ENCODE measurements around the gene STK24. TPM values are rescaled to one million over a fixed set of nuclear protein-coding genes. Genes with fewer than 3 reads are reported as not detected.

The STK24 gene
- total RNA-seq, 5 donors from 2014 or later (not counting 1 experiment from before 2014, with no cell fraction given), result 92.1 to 143 (median 113) TPM

GRCh38 chr13:98487016-98487415, 89.9 kb downstream of the STK24 start:
- Histone ChIP-seq H3K36me3 (ENCODE audit: control insufficient read depth in 2 of 2, extremely low read depth in 1 of 2, insufficient read depth in 1 of 2, low read length in 1 of 2) (peaks cover 0 to 2% of the 10 kb centered on the region in 2 donors), H3K4me1 (ENCODE audit: control insufficient read depth in 1 of 2, extremely low read depth in 1 of 2, insufficient read depth in 2 of 2, low read length in 2 of 2) (peaks cover 13 to 63% of the 10 kb centered on the region in 2 experiments), H3K27me3 (replicated peaks in 1 of 2; ENCODE audit: control insufficient read depth in 2 of 2, extremely low read depth in 1 of 2, insufficient read depth in 2 of 2, low read length in 1 of 2) (no peaks in the 10 kb centered on the region), H3K4me3 (ENCODE audit: control insufficient read depth in 1 of 2, extremely low read depth in 1 of 2, low read length in 1 of 2) (no peak overlapping the region), H3K9me3 (no peaks in the 10 kb centered on the region), H3K27ac (ENCODE audit: low read length) (no peak overlapping the region)
- WGBS (ENCODE audit: insufficient coverage), result 90% methylated on average over 3 of the region's 5 CpGs
- H3K27me3 Mint-ChIP-seq, result no peaks in the 10 kb centered on the region
- ChIA-PET POLR2A (no interaction called here), CTCF (interaction anchor here in 1 of 2 donors (0.6 kb wide), 1 partner anchor 81 kb away, joined by 4 read pairs; no protein-coding TSS in a partner anchor)
- H3K4me1 Mint-ChIP-seq, result peaks cover 78 to 98% (median 96%) of the 10 kb centered on the region in 3 donors
- H3K9me3 Mint-ChIP-seq, result no peaks in the 10 kb centered on the region
- ATAC-seq (replicated peaks in 1 of 4) (no peak), DNase-seq (no peak)
- H3K4me3 Mint-ChIP-seq, result no peak overlapping the region
- H3K27ac Mint-ChIP-seq, result peak overlapping the region; percentile 72 to 77
- peaks cover 10% of the 10 kb centered on the region for H3K36me3 Mint-ChIP-seq

GRCh38 chr13:98486412-98486811, 90.5 kb downstream of the STK24 start:
- ATAC-seq (replicated peaks in 1 of 4) (no peak), DNase-seq (no peak)
- Histone ChIP-seq H3K27ac (ENCODE audit: low read length) (no peak overlapping the region), H3K9me3 (no peaks in the 10 kb centered on the region), H3K4me3 (ENCODE audit: control insufficient read depth in 1 of 2, extremely low read depth in 1 of 2, low read length in 1 of 2) (no peak overlapping the region), H3K36me3 (ENCODE audit: control insufficient read depth in 2 of 2, extremely low read depth in 1 of 2, insufficient read depth in 1 of 2, low read length in 1 of 2) (peaks cover 0 to 5% of the 10 kb centered on the region in 2 donors), H3K4me1 (ENCODE audit: control insufficient read depth in 1 of 2, extremely low read depth in 1 of 2, insufficient read depth in 2 of 2, low read length in 2 of 2) (peaks cover 13 to 68% of the 10 kb centered on the region in 2 experiments), H3K27me3 (replicated peaks in 1 of 2; ENCODE audit: control insufficient read depth in 2 of 2, extremely low read depth in 1 of 2, insufficient read depth in 2 of 2, low read length in 1 of 2) (no peaks in the 10 kb centered on the region)
- peak overlapping the region; percentile 77 to 96 for H3K27ac Mint-ChIP-seq
- ChIA-PET CTCF (no interaction called here), POLR2A (no interaction called here)
- H3K4me3 Mint-ChIP-seq, result no peak overlapping the region
- H3K4me1 Mint-ChIP-seq, result peaks cover 79 to 99% (median 98%) of the 10 kb centered on the region in 3 donors
- H3K9me3 Mint-ChIP-seq, result no peaks in the 10 kb centered on the region
- WGBS (ENCODE audit: insufficient coverage), result 90% methylated on average over 8 of the region's 8 CpGs
- H3K27me3 Mint-ChIP-seq, result no peaks in the 10 kb centered on the region
- peaks cover 11% of the 10 kb centered on the region for H3K36me3 Mint-ChIP-seq

GRCh38 chr13:98485561-98485960, 91.3 kb downstream of the STK24 start:
- no peak for ATAC-seq (replicated peaks in 1 of 4)
- WGBS (ENCODE audit: insufficient coverage), result 94% methylated on average over 10 of the region's 11 CpGs
- H3K4me3 ChIP-seq (ENCODE audit: control insufficient read depth in 1 of 2, extremely low read depth in 1 of 2, low read length in 1 of 2), result no peak overlapping the region

GRCh38 chr13:98484289-98485219, 92.4 kb downstream of the STK24 start:
- H3K36me3 ChIP-seq (ENCODE audit: control insufficient read depth in 2 of 2, extremely low read depth in 1 of 2, insufficient read depth in 1 of 2, low read length in 1 of 2), result peaks cover 0 to 10% of the 10 kb centered on the region in 2 donors
- WGBS (ENCODE audit: insufficient coverage), result 69% methylated on average over 14 of the region's 21 CpGs
- H3K9me3 Mint-ChIP-seq, result no peaks in the 10 kb centered on the region
- peak; percentile 66 to 81 (median 71) for ATAC-seq (replicated peaks in 1 of 4)
- H3K27ac Mint-ChIP-seq, result peak overlapping the region; percentile 87 to 96
- no peaks in the 10 kb centered on the region for H3K27me3 Mint-ChIP-seq
- ChIA-PET CTCF (interaction anchor here in 1 of 2 donors (0.9 to 1.2 kb wide), 3 partner anchors 15 to 79 kb away, joined by 3 read pairs; no protein-coding TSS in a partner anchor), POLR2A (no interaction called here)
- H3K4me1 Mint-ChIP-seq, result peaks cover 75 to 93% (median 90%) of the 10 kb centered on the region in 3 donors
- H3K36me3 Mint-ChIP-seq, result peaks cover 12% of the 10 kb centered on the region
- no peak overlapping the region for H3K4me3 ChIP-seq (ENCODE audit: control insufficient read depth in 1 of 2, extremely low read depth in 1 of 2, low read length in 1 of 2)
- H3K4me3 Mint-ChIP-seq, result peak overlapping the region; percentile 37 to 62 (median 52)
- no peaks in the 10 kb centered on the region for H3K27me3 ChIP-seq (replicated peaks in 1 of 2; ENCODE audit: control insufficient read depth in 2 of 2, extremely low read depth in 1 of 2, insufficient read depth in 2 of 2, low read length in 1 of 2)
- H3K9me3 ChIP-seq, result no peaks in the 10 kb centered on the region
- H3K4me1 ChIP-seq (ENCODE audit: control insufficient read depth in 1 of 2, extremely low read depth in 1 of 2, insufficient read depth in 2 of 2, low read length in 2 of 2), result peaks cover 8 to 66% of the 10 kb centered on the region in 2 experiments
- peak in 32 of 35 experiments; percentile 13 to 71 (median 40) for DNase-seq
- peak overlapping the region; percentile 60 for H3K27ac ChIP-seq (ENCODE audit: low read length)

More at GRCh38 chr13:98485561-98485960, 91.3 kb downstream of the STK24 start:
- peak overlapping the region in 2 of 3 donors; percentile 21 to 30 for H3K4me3 Mint-ChIP-seq
- H3K9me3 Mint-ChIP-seq, result no peaks in the 10 kb centered on the region
- ChIA-PET CTCF (interaction anchor here in 1 of 2 donors (1.0 kb wide), 1 partner anchor 78 kb away, joined by 3 read pairs; no protein-coding TSS in a partner anchor), POLR2A (no interaction called here)
- H3K27me3 Mint-ChIP-seq, result no peaks in the 10 kb centered on the region
- Histone ChIP-seq H3K27me3 (replicated peaks in 1 of 2; ENCODE audit: control insufficient read depth in 2 of 2, extremely low read depth in 1 of 2, insufficient read depth in 2 of 2, low read length in 1 of 2) (no peaks in the 10 kb centered on the region), H3K4me1 (ENCODE audit: control insufficient read depth in 1 of 2, extremely low read depth in 1 of 2, insufficient read depth in 2 of 2, low read length in 2 of 2) (peaks cover 11 to 69% of the 10 kb centered on the region in 2 experiments), H3K9me3 (no peaks in the 10 kb centered on the region), H3K36me3 (ENCODE audit: control insufficient read depth in 2 of 2, extremely low read depth in 1 of 2, insufficient read depth in 1 of 2, low read length in 1 of 2) (peaks cover 0 to 10% of the 10 kb centered on the region in 2 donors), H3K27ac (ENCODE audit: low read length) (peak overlapping the region; percentile 60)
- H3K27ac Mint-ChIP-seq, result peak overlapping the region; percentile 87 to 96
- no peak for DNase-seq
- H3K36me3 Mint-ChIP-seq, result peaks cover 12% of the 10 kb centered on the region
- H3K4me1 Mint-ChIP-seq, result peaks cover 79 to 99% (median 98%) of the 10 kb centered on the region in 3 donors

- Histone ChIP-seq H3K9me3 (no peaks in the 10 kb centered on the region), H3K4me1 (ENCODE audit: control insufficient read depth in 1 of 2, extremely low read depth in 1 of 2, insufficient read depth in 2 of 2, low read length in 2 of 2) (peaks cover 9 to 69% of the 10 kb centered on the region in 2 experiments), H3K36me3 (ENCODE audit: control insufficient read depth in 2 of 2, extremely low read depth in 1 of 2, insufficient read depth in 1 of 2, low read length in 1 of 2) (peaks cover 0 to 10% of the 10 kb centered on the region in 2 donors), H3K27me3 (replicated peaks in 1 of 2; ENCODE audit: control insufficient read depth in 2 of 2, extremely low read depth in 1 of 2, insufficient read depth in 2 of 2, low read length in 1 of 2) (no peaks in the 10 kb centered on the region), H3K27ac (ENCODE audit: low read length) (peak overlapping the region; percentile 60), H3K4me3 (ENCODE audit: control insufficient read depth in 1 of 2, extremely low read depth in 1 of 2, low read length in 1 of 2) (no peak overlapping the region)
- Mint-ChIP-seq H3K9me3 (no peaks in the 10 kb centered on the region), H3K27ac (peak overlapping the region; percentile 87 to 96), H3K27me3 (no peaks in the 10 kb centered on the region), H3K4me3 (no peak overlapping the region), H3K4me1 (peaks cover 77 to 93% (median 90%) of the 10 kb centered on the region in 3 donors), H3K36me3 (peaks cover 12% of the 10 kb centered on the region)
- no peak for DNase-seq
- ChIA-PET POLR2A (no interaction called here), CTCF (interaction anchor here (0.6 to 0.9 kb wide), 2 partner anchors 16 to 365 kb away, joined by 3 to 4 read pairs; no protein-coding TSS in a partner anchor)
- ATAC-seq (replicated peaks in 1 of 4), result no peak
- WGBS (ENCODE audit: insufficient coverage), result 91% methylated on average over 8 of the region's 14 CpGs
Measured at GRCh38 chr13:98483601-98484288, 93.2 kb downstream of the STK24 start.
